ENCODE results near the gene CWC15. TPM values are rescaled to one million over a fixed set of nuclear protein-coding genes. Genes with fewer than 3 reads are reported as not detected.
"Not testable (repeated sequence)": the region's sequence is repeated elsewhere in the genome, so short reads cannot be mapped to it uniquely, and the experiment has no call there.

Gene CWC15
- total and polyA plus RNA-seq, 4 donors: 38.2 to 107 (median 43.7) TPM

- Histone ChIP-seq H3K27ac (ENCODE audit: low read depth in 1 of 2, low read length in 1 of 2) (peak overlapping the region in 1 of 2 donors; percentile 9), H3K27me3 (ENCODE audit: control insufficient read depth in 3 of 3, insufficient read depth in 3 of 3, low read length in 2 of 3) (no peaks in the 10 kb centered on the region), H3K9ac (ENCODE audit: insufficient read depth in 1 of 2, low read length in 2 of 2) (no peak overlapping the region), H3K4me3 (no peak overlapping the region), H3K36me3 (ENCODE audit: control insufficient read depth in 4 of 4, insufficient read depth in 4 of 4, low read length in 4 of 4) (no peaks in the 10 kb centered on the region), H3K4me1 (ENCODE audit: control insufficient read depth in 5 of 5, insufficient read depth in 5 of 5, low read length in 5 of 5) (peaks cover 0 to 24% (median 8%) of the 10 kb centered on the region in 5 donors), H3K9me3 (ENCODE audit: control insufficient read depth in 4 of 4, insufficient read depth in 3 of 4, low read length in 3 of 4) (peaks cover 0 to 3% (median 0%) of the 10 kb centered on the region in 4 donors)
- ATAC-seq (ENCODE audit: insufficient read depth, low FRiP score) (no peak), DNase-seq (peak; percentile 40 to 55 (median 50))
- 59 to 60% methylated on average over 4 of the region's 4 CpGs for WGBS, 2 donors
- TF ChIP-seq, protein P1, sequence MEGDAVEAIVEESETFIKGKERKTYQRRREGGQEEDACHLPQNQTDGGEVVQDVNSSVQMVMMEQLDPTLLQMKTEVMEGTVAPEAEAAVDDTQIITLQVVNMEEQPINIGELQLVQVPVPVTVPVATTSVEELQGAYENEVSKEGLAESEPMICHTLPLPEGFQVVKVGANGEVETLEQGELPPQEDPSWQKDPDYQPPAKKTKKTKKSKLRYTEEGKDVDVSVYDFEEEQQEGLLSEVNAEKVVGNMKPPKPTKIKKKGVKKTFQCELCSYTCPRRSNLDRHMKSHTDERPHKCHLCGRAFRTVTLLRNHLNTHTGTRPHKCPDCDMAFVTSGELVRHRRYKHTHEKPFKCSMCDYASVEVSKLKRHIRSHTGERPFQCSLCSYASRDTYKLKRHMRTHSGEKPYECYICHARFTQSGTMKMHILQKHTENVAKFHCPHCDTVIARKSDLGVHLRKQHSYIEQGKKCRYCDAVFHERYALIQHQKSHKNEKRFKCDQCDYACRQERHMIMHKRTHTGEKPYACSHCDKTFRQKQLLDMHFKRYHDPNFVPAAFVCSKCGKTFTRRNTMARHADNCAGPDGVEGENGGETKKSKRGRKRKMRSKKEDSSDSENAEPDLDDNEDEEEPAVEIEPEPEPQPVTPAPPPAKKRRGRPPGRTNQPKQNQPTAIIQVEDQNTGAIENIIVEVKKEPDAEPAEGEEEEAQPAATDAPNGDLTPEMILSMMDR (IDR thresholded peaks at IDR 0.05; ENCODE audit: control extremely low read depth, extremely low read depth): no peak
These were observed 39.0 kb downstream of the CWC15 start for GRCh38 chr11:94934362-94934761.

- H3K27me3 ChIP-seq (ENCODE audit: control insufficient read depth in 3 of 3, insufficient read depth in 3 of 3, low read length in 2 of 3): no peaks in the 10 kb centered on the region
- DNase-seq (peak; percentile 36 to 71 (median 63)), ATAC-seq (ENCODE audit: insufficient read depth, low FRiP score) (no peak)
- 55 to 66% methylated on average over 5 of the region's 5 CpGs for WGBS, 2 donors
- peak overlapping the region in 1 of 2 donors; percentile 49 for H3K27ac ChIP-seq (ENCODE audit: low read depth in 1 of 2, low read length in 1 of 2)
- H3K9me3 ChIP-seq (ENCODE audit: control insufficient read depth in 4 of 4, insufficient read depth in 3 of 4, low read length in 3 of 4): peaks cover 0 to 3% (median 0%) of the 10 kb centered on the region in 4 donors
- H3K4me3 ChIP-seq: no peak overlapping the region
- H3K4me1 ChIP-seq (ENCODE audit: control insufficient read depth in 5 of 5, insufficient read depth in 5 of 5, low read length in 5 of 5): peaks cover 0 to 24% (median 8%) of the 10 kb centered on the region in 5 donors
- TF ChIP-seq, protein P1 (IDR thresholded peaks at IDR 0.05; ENCODE audit: control extremely low read depth, extremely low read depth): no peak
- H3K36me3 ChIP-seq (ENCODE audit: control insufficient read depth in 4 of 4, insufficient read depth in 4 of 4, low read length in 4 of 4): no peaks in the 10 kb centered on the region
- H3K9ac ChIP-seq (ENCODE audit: insufficient read depth in 1 of 2, low read length in 2 of 2): no peak overlapping the region
These were observed 39.9 kb downstream of the CWC15 start for GRCh38 chr11:94933223-94934130.

- no peak for ATAC-seq (ENCODE audit: insufficient read depth, low FRiP score)
- no peak overlapping the region for H3K27ac ChIP-seq (ENCODE audit: low read depth in 1 of 2, low read length in 1 of 2)
- H3K27me3 ChIP-seq (ENCODE audit: control insufficient read depth in 3 of 3, insufficient read depth in 3 of 3, low read length in 2 of 3): no peaks in the 10 kb centered on the region
These were observed 40.9 kb downstream of the CWC15 start for GRCh38 chr11:94932503-94932902.

GRCh38 chr11:94932072-94932471, 41.3 kb downstream of the CWC15 start:
- ATAC-seq (ENCODE audit: insufficient read depth, low FRiP score); H3K9ac ChIP-seq (ENCODE audit: insufficient read depth in 1 of 2, low read length in 2 of 2); DNase-seq; H3K27me3 ChIP-seq (ENCODE audit: control insufficient read depth in 3 of 3, insufficient read depth in 3 of 3, low read length in 2 of 3); H3K9me3 ChIP-seq (ENCODE audit: control insufficient read depth in 4 of 4, insufficient read depth in 3 of 4, low read length in 3 of 4); H3K36me3 ChIP-seq (ENCODE audit: control insufficient read depth in 4 of 4, insufficient read depth in 4 of 4, low read length in 4 of 4); H3K4me3 ChIP-seq; H3K27ac ChIP-seq (ENCODE audit: low read depth in 1 of 2, low read length in 1 of 2): not testable (repeated sequence)
- peaks cover 2 to 35% (median 14%) of the 10 kb centered on the region in 5 donors for H3K4me1 ChIP-seq (ENCODE audit: control insufficient read depth in 5 of 5, insufficient read depth in 5 of 5, low read length in 5 of 5)

More at GRCh38 chr11:94932503-94932902, 40.9 kb downstream of the CWC15 start:
- DNase-seq: no peak
- Histone ChIP-seq H3K4me1 (ENCODE audit: control insufficient read depth in 5 of 5, insufficient read depth in 5 of 5, low read length in 5 of 5) (peaks cover 2 to 31% (median 10%) of the 10 kb centered on the region in 5 donors), H3K4me3 (no peak overlapping the region), H3K9me3 (ENCODE audit: control insufficient read depth in 4 of 4, insufficient read depth in 3 of 4, low read length in 3 of 4) (peaks cover 0 to 1% (median 0%) of the 10 kb centered on the region in 4 donors), H3K36me3 (ENCODE audit: control insufficient read depth in 4 of 4, insufficient read depth in 4 of 4, low read length in 4 of 4) (no peaks in the 10 kb centered on the region), H3K9ac (ENCODE audit: insufficient read depth in 1 of 2, low read length in 2 of 2) (no peak overlapping the region)
- whole genome bisulfite sequencing, 2 donors: 96 to 98% methylated on average over 5 of the region's 5 CpGs
- TF ChIP-seq, protein P1 (IDR thresholded peaks at IDR 0.05; ENCODE audit: control extremely low read depth, extremely low read depth): no peak
